ENCODE data around the gene RAB40AL.

Gene RAB40AL

DNA sequence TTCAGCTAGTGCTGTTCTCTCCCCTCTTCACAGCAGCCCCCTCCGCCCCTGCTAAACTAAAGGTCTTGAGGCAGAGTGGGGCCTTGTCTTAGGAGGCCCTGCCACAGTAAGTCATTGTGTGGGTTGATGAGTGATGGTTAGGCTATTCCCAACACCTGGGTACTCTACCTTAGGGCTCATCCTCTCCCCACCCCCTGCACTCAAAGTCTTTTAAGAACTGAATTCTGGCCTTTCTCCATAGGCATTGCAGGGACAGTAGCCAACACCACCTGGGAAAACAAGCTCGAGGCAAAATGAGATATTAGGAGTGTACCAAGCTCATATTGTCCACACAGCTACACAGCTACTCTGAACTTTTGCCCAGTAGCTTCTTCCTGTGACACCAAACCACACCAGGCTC is 42.5 kb downstream of the RAB40AL start:
- H3K4me3 ChIP-seq (ENCODE audit: low read depth, low read length), result no peak overlapping the region

DNA sequence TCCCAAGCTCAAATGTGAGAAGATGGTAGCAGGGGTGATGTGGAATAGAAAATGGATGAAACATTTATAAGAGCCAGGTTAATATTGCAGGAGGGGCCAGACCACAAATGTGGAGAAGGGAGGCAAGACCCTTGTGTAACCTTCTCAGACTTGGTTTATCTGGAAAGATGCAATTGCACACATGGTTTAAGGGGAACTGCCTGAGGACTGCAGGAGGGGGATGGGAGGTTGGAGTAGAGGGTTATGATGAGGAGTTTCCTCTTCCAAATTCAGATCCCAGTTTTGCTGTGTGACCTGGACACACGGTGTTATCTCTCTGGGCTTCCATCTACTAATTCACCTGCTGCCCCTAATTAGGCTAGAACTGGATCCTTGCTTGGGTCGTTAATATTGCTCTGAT is 46.1 kb downstream of the RAB40AL start:
- H3K4me3 ChIP-seq (ENCODE audit: low read depth, low read length), result no peak overlapping the region

DNA sequence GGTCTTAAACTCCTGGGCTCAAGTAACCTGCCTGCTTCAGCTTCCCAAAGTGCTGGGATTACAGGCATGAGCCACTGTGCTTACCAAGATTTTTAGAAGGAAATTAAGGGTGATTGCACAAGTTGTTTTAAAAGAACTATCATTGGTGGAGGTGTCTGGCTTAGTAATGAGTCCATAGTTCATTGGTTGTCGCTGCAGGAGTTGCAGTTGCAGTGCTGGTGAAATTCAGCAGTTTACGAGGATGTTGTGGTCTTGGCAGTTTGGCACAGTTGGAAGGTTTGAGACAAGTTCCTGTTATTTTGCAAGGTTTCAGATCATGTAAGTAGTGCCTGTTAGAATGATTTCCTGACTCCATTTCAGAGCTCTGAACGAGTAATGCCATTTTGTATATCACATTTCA is 48.1 kb downstream of the RAB40AL start:
- no peak overlapping the region for H3K4me3 ChIP-seq (ENCODE audit: low read depth, low read length)
